ENCODE measurements around the gene COLEC12.
"Not testable (repeated sequence)": the region's sequence is repeated elsewhere in the genome, so short reads cannot be mapped to it uniquely, and the experiment has no call there.

Gene COLEC12

DNA sequence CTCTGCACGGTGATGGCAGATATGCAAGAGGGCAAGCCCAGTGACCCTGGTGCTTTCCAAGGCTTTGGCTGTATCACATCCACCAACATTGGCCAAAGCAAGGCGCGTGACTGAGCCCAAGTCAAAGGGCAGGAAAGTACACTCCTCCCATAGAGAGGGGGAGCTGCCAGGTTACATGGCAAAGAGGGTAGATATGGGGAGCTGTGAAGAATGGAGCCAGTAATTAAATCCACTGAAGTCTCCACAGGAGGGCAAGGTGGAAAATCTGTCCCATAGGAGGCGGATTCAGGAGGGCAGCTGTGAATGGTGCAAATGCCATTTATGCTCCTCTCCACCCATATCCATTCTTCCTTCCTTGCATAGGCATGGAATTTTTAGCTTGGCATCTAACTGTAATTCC, 188.1 kb downstream of the COLEC12 start:
- DNase-seq, result no peak

DNA sequence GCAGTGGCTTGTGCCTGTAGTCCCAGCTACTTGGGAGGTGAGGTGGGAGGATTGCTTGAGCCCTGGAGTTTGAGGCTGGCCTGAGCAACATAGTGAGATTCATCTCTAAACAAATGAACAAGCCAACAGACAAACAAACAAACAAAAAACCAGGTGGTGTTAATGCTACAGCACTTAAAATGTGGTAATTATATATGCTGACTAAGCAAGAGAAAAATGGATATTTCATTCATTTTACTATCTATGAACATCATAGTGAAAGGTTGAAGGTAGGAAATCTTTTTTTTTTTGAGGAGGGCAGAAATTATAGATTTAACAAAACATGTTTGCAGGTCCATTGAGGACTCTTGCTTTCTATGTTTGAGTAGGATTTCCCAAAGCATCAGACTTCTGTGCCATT, 190.5 kb downstream of the COLEC12 start:
- DNase-seq, result no peak

DNA sequence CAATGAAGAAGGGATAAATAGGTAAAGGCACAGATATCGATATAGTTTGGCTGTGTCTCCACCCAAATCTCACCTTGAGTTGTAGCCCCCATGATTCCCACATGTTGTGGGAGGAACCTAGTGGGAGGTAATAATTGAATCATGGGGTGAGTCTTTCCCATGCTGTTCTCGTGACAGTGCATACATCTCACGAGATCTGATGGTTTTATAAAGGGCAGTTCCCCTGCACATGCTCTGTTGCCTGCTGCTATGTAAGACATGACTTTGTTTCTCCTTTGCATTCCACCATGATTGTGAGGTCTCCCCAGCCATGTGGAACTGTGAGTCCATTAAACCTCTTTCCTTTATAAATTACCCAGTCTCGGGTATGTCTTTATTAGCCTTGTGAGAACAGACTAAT, 192.4 kb downstream of the COLEC12 start:
- not testable (repeated sequence) for DNase-seq

DNA sequence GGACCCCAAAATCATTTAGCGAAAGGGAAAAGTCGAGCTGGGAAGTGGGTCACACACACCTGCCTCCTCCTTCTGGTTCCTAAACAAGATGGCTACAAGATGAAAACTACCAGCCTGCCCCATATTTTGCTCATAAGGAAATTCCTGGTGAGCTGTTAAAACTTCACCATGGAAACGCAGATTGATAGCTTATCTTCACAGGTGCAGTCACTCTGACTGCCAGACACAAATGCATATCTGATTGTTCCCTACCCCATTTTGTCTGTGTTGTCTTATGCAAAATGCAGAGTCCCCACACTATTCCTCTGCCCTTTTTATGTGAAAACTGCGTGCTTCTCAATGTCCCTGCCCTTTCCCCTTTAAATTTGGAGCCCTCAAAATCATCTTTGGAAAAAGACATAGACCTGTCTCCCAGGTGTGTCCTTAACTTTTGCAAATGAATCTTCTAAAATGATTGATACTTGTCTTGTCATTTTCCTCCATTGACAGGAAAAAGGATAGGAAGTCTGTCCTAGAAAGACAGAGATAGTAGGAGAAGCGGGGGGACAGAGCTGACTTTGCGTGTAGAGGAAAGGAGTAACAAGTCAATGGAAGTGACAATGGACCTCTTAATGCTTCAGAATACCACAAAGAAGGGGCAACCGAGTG, 193.8 kb downstream of the COLEC12 start:
- DNase-seq, result no peak

DNA sequence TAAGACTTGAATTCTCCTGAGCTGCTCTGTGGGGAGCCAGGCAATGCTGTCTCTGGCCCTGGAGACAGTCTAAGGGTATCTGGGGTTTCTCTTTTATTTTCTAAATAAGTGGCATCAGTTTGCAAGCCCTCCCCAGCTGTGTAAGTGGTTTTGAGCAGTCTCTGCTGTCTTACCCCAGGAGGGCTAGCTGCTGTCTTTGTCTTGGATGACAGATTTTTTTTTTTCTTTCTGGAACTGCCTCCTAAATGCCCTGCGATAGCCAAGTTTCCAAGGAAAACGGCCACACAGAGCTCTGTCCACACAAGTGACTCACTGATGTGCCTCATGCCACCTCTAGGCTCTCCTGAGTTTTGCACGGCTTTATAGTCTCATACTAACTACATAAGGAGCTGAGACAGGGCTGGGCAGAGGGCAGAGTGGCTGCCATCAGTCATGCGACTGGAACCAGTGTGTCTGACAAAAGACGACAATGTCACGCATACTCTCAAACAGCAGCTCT, 195.4 kb downstream of the COLEC12 start:
- peak; percentile 87 for DNase-seq

DNA sequence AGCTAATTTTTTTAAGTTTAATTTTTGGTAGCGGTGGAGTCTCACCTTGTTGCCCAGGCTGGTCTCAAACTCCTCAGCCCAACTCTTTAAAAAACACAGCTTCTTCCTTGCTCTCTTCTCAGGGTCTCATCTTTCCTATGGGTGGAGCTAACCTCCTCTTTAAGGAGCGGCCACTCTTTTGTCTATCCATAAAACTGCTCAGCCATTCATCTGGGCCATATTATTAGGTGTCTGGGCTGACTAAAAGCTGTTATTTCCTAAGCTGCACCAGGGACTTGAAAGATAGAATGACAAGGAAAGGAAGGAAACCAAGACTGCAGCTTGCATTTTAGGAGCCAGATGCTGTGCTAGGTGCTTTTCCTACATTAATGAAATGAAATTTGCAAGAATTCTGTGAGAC, 196.9 kb downstream of the COLEC12 start:
- no peak for DNase-seq

DNA sequence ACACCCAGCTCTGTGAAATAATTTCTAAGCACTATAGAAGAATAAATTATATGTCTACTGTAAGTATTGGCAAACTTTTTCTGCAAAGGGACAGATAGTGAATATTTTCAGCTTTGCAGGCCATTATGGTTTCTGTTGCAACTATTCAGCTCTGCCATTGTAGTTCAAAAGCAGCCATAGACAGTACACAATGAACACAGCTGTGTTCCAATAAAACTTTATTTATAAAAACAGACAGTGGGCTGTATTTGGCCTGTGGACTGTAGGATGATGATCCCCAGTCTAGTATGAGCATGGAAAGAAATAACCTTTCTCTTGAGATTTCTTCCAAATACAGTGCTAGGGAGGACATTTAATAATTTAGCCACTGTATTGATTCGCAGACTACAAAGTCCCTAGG, 197.5 kb downstream of the COLEC12 start:
- no peak for DNase-seq

DNA sequence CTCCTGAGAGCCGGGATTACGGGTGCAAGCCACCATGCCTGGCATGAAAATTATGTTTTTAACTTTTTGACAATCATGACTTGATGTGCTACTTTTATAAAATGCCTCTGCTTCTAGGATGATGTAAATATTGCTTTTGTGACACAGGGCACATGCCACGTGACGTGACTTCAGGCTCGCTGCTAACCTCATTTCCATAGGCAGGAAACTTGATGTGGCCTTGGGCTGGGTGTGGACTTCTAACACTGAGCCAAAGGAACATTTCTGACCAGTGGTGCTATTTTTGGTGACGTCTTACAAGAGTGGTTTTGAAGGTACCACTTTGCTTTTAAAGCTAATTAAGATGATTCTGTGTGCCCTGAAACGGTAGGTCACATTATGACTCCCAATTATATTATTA, 198.4 kb downstream of the COLEC12 start:
- no peak for DNase-seq

DNA sequence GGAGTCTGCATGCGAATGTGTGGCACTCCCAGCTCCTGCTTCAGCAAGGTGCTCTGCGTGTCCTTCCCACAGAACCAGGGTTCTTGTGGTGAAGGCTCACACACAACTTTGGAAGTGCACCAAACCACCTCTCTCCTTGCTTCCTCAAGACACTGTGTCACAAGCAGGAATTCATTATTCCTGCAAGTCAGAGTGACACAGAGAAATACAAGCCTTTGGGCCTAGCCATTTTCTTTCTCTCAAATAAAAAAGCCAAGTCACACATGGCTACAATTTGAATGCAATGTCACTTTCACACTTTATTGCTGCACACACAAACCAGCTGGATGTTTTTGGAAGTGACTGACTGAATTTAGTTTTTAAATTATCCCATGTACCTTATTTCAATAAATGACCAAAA, 202.6 kb downstream of the COLEC12 start:
- no peak for DNase-seq

DNA sequence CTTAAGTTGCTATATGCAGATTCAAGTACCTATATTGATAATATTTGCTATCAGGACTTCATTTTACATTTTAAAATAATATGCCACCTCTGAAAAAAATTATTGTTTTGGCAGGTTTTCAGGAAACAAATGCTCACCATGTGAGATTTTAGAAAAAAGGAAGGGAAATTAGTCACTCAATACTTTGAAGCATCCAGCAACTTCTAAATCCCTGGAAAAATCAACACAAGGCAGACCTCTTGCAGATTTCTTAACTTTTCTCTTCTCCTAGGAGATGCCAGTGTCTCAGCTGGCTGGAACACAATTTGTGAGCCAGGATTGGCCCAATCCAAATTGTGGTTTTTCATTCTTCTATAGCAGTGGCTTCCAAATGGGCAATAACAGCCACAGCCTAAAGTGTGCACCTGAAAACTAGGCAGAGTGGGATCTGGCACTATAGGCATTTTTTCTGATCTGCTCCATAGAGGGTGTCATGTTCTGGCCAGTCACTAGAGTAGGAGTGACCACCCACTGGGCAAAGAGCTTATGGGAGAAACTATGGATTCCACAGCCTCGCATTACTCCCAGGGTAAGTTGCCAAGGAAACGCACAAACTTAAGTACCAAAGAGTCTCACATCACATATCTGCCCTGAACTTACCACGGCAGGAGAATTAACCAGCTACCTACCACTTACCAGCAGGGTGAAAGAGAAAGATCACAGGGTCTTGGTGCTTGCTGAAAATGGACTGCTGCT, 204.6 kb downstream of the COLEC12 start:
- no peak for DNase-seq

DNA sequence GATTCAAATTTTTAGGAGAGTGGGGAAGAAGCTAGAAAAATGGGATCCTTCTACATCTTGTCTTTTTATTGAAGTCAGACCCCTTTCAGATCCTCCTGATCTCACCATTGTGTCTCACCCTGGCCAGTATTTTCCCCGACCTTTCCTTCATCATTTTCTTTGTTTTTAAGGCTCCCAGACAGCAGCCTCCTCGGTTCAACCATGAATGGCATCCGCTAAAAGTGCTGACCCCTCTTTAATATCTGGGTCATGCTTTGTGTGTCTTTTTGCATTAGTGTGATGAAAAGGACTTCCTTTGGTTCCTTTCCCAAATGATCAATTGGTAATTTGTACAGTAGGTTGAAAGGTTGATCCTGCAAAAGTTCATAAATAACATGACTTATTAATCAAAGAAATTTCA, 205.9 kb downstream of the COLEC12 start:
- DNase-seq, result no peak

DNA sequence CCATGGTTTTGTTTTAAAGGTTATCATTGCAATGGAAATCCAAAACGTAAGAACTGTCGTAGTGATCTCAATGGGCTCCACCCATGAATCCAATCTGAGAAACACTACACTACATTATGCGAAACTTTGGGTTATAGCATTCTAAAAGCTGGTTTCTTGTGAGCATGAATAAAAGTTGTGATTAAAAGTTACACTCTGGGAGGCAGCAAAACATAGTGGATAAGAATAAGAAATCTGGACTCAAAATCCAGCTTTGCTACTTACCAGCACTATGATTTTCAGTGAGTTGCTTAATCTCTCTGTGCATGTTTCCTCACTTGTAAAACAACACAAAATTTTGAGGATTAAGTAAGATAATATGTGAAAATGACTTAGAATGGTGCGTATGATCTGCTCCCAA, 207.0 kb downstream of the COLEC12 start:
- DNase-seq, result no peak

DNA sequence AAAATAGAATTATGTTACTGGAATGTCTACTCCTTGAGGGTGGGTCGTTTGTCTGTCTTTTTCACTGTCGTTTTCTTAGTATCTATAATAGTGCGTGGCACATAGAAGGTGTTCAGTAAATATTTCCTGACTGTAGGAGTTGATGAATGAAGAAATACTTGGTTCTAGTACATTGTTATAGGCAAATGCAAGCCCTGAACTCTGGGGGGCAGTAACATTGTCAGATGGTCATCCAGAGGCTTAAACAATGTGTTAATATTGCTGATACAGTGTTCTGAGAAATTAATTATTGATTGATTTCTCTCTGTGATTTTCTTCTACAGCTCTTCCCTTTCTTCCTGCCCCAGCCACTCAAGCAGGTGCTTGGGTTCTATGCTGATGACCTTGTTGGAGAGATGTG, 208.2 kb downstream of the COLEC12 start:
- DNase-seq, result no peak

DNA sequence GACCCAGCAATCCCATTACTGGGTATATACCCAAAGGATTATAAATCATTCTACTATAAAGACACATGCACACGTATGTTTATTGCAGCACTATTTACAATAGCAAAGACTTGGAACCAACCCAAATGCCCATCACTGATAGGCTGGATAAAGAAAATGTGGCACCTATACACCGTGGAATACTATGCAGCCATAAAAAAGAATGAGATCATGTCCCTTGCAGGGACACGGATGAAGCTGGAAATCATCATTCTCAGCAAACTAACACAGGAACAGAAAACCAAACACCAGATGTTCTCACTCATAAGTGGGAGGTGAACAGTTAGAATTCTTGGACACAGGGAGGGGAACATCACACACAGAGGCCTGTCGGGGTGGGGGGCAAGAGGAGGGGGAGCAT, 210.5 kb downstream of the COLEC12 start:
- DNase-seq, result not testable (repeated sequence)

DNA sequence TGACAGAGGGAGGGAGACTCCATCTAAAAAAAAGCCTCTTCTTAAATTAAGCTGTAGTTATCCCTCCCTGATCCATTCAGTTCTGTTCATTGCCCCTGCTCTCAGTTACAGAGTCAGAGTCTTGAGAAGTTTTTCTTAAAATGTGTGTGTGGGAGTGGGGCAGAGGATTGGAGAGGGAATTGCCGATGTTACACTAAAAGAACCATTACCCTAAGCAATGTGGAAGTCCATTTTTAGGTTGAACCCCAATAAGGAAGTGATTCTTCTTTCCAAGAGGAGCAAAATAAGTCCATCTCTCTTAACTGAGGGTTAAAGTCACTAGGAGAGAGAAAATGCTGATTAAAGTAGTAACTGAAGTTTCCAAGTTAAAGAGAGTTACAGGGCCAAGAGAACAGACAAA, 211.5 kb downstream of the COLEC12 start:
- DNase-seq, result no peak

DNA sequence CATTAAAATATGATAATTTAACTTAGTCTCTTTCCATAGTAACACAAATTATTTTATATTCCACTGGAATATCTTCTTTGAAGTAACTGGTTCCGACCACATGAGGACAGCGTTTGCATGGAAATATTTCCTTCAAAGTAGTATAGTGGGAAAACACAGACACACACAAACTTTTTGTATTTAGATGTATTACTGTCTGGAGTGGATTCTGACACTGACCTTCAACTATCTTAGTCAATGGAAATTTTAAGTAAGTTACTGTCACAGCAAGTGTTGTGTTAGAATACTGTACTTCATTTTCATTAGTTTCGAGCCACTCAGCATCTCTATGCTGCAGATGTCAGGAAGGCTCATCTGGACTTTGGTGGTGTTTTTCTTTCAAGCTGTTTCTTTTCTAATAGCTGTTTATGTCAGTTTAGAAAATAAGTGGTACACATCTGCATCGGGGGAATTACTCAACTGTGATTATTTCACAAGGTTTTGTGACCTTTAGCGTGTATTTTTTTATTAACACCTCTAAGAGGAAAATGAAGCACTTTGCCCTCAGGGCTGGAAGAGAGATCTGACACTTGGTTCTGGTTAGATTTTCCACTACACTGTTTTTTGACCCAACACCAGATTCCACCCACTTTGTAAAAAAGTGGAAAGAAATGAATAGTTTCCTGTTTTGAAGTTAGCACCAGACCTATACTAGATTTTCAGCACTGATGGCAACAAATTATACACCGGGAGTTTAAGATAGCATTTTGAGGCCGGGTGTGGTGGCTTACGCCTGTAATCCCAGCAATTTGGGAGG, 213.8 kb downstream of the COLEC12 start:
- DNase-seq, result peak; percentile 74

DNA sequence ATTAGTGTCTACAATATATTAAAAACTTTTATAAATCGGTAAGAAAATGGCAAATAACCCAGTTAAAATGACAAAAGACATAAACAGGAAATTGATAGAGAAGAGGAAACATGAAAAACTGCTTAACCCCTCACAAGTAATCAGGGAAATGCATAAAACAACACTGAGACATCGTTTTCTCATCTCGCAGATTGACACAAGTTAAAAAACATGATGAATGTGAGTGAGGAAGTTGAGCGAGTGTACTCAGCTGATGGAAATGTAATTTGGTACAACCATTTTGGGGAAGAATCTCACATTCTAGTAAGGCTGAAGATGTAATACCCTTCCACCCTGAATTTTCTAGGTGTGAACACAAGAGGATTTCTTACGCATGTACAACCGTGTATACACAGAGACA, 214.7 kb downstream of the COLEC12 start:
- no peak for DNase-seq

DNA sequence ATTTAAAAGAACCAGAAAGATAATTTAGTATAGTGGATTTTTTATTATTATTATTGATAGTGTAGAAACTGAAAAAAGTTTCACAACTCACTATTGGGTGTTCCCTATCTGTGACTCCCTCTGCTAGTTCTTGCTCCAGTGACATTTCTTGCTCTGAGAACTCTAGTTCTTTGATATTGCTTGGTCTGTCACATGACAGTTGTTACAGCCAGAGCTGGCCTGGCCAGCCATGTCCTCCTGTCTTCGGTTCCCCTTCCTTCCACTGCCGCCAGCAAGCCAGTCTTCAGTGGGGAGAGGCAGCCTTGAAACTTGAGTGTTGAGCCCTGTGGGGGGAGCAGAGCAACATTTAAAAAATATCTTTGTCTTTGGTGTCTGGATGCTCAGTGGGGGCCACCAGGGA, 225.0 kb downstream of the COLEC12 start:
- no peak for DNase-seq

DNA sequence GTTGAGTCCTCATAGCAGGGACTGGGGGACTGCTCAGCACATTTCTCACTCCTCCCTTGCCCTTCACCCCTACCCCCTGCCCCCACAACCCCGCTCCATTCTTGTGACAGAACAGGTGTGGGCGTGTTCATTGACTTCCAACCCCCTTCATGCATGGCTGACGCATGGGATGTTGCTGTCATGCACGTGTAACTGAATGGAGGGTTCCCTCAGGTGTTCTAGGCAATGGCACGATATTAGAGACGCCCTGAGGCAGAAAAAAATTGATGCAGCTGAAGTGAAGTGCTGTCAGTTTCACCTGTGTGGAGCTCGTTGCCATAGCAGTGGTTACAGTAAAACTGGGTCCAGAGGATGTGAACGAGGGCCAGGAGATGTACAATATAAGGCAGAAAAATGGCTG, 226.2 kb downstream of the COLEC12 start:
- peak; percentile 27 for DNase-seq

DNA sequence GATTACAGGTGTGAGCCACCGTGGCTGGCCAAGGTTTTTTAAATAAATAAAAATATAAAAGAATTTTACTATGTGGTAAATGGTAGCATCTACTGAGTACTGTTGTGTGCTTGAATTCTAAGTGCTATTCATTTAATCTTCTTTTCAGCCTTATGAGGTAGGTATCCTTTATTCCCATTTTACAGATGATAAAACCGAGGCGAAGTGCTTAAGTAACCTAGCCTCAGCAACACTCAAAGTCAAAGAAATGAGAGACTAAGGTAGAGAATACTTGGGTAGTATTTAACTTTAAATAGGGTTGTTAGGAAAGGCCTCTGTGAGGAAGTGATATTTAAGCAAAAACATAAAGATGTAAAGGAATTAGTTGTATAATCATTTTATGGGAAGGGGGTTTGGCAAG, 227.0 kb downstream of the COLEC12 start:
- DNase-seq, result no peak

DNA sequence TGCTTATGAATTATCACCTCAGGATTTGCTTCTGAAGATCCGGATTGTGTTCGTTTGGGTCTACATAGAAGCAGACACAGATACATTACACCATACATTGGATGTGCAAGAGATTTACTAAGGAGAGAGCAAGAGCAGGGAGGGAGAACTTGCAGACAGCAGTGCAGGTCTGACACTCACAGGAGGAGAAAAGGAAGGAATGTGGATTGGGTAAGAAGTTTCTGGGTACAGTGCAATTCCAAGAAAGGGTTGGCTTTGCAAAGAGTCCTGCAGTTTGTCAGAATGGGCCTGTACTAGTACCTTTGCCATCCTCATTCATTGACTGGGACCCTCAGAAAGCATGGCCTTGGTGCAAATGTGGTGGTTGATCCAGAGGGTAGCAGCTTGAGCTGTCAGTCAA, 227.9 kb downstream of the COLEC12 start:
- no peak for DNase-seq

DNA sequence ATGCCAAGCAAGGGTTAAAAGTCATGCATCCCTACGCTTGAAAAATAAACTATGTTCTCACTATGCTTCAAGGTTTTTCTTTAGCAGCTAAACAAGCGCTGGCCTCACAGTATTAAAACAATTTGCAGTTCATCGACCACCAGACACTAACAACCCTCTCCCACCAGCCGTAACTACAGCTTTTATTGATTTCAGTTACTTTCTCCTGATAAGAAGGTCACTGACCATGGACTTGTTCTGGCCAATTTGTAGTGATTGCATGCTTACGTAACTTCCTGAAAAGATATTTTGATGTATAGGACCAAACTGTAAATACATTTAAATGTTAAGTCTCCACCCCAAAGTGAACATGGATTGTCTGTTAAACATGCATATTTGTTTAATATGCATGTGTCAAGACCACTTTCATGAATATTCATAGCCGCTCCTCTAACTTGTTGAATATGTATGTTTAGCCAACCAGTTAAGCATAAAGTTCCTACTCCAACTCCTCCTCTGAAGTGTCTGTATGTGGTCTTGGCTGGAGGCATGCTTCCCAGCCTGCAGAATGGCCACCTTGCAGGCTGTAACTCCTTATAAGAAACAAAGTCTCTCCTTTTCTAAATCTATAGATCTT, 230.9 kb downstream of the COLEC12 start:
- DNase-seq, result no peak
